Heart left ventricle (tissue), 13 donors: ENCODE measurements around the gene MLPH.

ENCODE experiments used
- CTCF ChIP-seq, 12 donors: fragments of 200-600 bp; sonication (generic) in 4 of 12; IDR thresholded peaks; one replicate each; pipeline versions ENCODE4 v1.5.0 to v1.8.0; 2018 to 2022; ENCODE audit warnings: antibody characterized with exemption in 12 of 12, mild to moderate bottlenecking in 5 of 12
- POLR2A ChIP-seq, 2 donors: fragments of 450-650 bp; IDR thresholded peaks; one replicate each; pipeline ENCODE4 v1.6.1; 2017; ENCODE audit warnings: antibody characterized with exemption in 2 of 2, mild to moderate bottlenecking in 2 of 2, moderate library complexity in 2 of 2
- donor health status: ischemic (EF 13 %, LVEDD 7.1; RV severe dilation, severe dysfunction).
- donor health status: DM: no; HTN: yes; CAD: no.
- donor health status: DM: no; HTN: no; CAD: no.
- donor health status: ischemic (EF 25% LVEDD 6.9; RV normal size, moderate dysfunction).
- donor health status: ischemic (EF 25% LVEDD 5.7; RV mildly dilated, moderate dysfunction).
- donor health status: ischemic (EF 35%, LVEDD 5.7; RV mildly dilated, moderate dysfunction).
- donor health status: nonischemic (EF 11% LVEDD 7.7; RV severe dilation, severe dysfunction).
- donor health status: DM: yes; HTN: yes; CAD: no.
- donor health status: PGD.
- donor health status: ischemic (EF 29% LVEDD 5.4; RV normal size, mild dysfunction).
- donor health status: nonischemic (EF 23%, LVEDD 6.1; RV moderate dilation, normal function).

- TF ChIP-seq CTCF (IDR thresholded peaks at IDR 0.05): no peak
- no peak for TF ChIP-seq POLR2A (IDR thresholded peaks at IDR 0.05)
Observed at GRCh38 chr2:237445611-237446337, 41.3 kb upstream of the MLPH start.
